ENCODE data around the gene CKS1B. TPM values are rescaled to one million over a fixed set of nuclear protein-coding genes. Genes with fewer than 3 reads are reported as not detected.
A peak's percentile ranks its signal among the peaks of the same experiment; 100 is the strongest.

Gene CKS1B
- total RNA-seq, 2 experiments from 2014 or later = 1.4 to 3.9 TPM

- ChIA-PET CTCF (interaction anchor here (0.6 to 0.7 kb wide), 2 partner anchors 12 to 22 kb away, joined by 3 read pairs; no protein-coding TSS in a partner anchor), POLR2A (interaction anchor here (0.7 to 10.7 kb wide), 8 partner anchors 10 to 163 kb away, joined by 3 to 189 read pairs (median 4); partner anchors contain the start of genes FLAD1, KRTCAP2, PBXIP1 and PYGO2)
- intact Hi-C loops (cut with DNase I, micrococcal nuclease) = no loop called here
- TF ChIP-seq CTCF (IDR thresholded peaks at IDR 0.05) = no peak
- ATAC-seq (ENCODE audit: poor library complexity) (no peak), DNase-seq (peak in 5 of 14 experiments; percentile 45 to 67 (median 59))
- Mint-ChIP-seq H3K4me3 (peak overlapping the region; percentile 91), H3K27ac (peak overlapping the region; percentile 92), H3K36me3 (ENCODE audit: low read depth) (peaks cover 36% of the 10 kb centered on the region), H3K27me3 (no peaks in the 10 kb centered on the region), H3K4me1 (ENCODE audit: low read depth) (peaks cover 81% of the 10 kb centered on the region), H3K9me3 (no peaks in the 10 kb centered on the region)
- H3K27ac ChIP-seq (ENCODE audit: low read depth in 1 of 2, low read length in 2 of 2) = peak overlapping the region; percentile 87 to 88
- no peaks in the 10 kb centered on the region for H3K27me3 ChIP-seq (ENCODE audit: control insufficient read depth in 1 of 2, insufficient read depth in 2 of 2, low read length in 2 of 2)
- H3K4me1 ChIP-seq (ENCODE audit: insufficient read depth, low read length) = peaks cover 99% of the 10 kb centered on the region
- peak overlapping the region; percentile 89 for H3K4me3 ChIP-seq (ENCODE audit: low read length)
- H3K36me3 ChIP-seq (ENCODE audit: insufficient read depth, low read length) = peaks cover 31% of the 10 kb centered on the region
- no peaks in the 10 kb centered on the region for H3K9me3 ChIP-seq (ENCODE audit: control insufficient read depth in 1 of 2, insufficient read depth in 1 of 2, low read length in 2 of 2)
Observed at GRCh38 chr1:155010211-155010918, 35.9 kb downstream of the CKS1B start.

- peaks cover 99% of the 10 kb centered on the region for H3K4me1 ChIP-seq (ENCODE audit: insufficient read depth, low read length)
- intact Hi-C loops (cut with DNase I, micrococcal nuclease) = no loop called here
- CTCF ChIA-PET = no interaction called here
- H3K4me3 ChIP-seq (ENCODE audit: low read length) = peak overlapping the region; percentile 89
- Mint-ChIP-seq H3K9me3 (no peaks in the 10 kb centered on the region), H3K4me3 (peak overlapping the region; percentile 91), H3K36me3 (ENCODE audit: low read depth) (peaks cover 42% of the 10 kb centered on the region), H3K27ac (peak overlapping the region; percentile 92), H3K27me3 (no peaks in the 10 kb centered on the region), H3K4me1 (ENCODE audit: low read depth) (peaks cover 81% of the 10 kb centered on the region)
- H3K36me3 ChIP-seq (ENCODE audit: insufficient read depth, low read length) = peaks cover 37% of the 10 kb centered on the region
- POLR2A ChIA-PET = interaction anchor here (0.7 to 10.7 kb wide), 8 partner anchors 11 to 162 kb away, joined by 3 to 189 read pairs (median 4); partner anchors contain the start of genes FLAD1, KRTCAP2, PBXIP1 and PYGO2
- H3K27me3 ChIP-seq (ENCODE audit: control insufficient read depth in 1 of 2, insufficient read depth in 2 of 2, low read length in 2 of 2) = no peaks in the 10 kb centered on the region
- ATAC-seq (ENCODE audit: poor library complexity) (no peak), DNase-seq (no peak)
- H3K27ac ChIP-seq (ENCODE audit: low read depth in 1 of 2, low read length in 2 of 2) = peak overlapping the region; percentile 87 to 88
- H3K9me3 ChIP-seq (ENCODE audit: control insufficient read depth in 1 of 2, insufficient read depth in 1 of 2, low read length in 2 of 2) = no peaks in the 10 kb centered on the region
- TF ChIP-seq CTCF (IDR thresholded peaks at IDR 0.05) = no peak
Observed at GRCh38 chr1:155011004-155011416, 36.5 kb downstream of the CKS1B start.

- Mint-ChIP-seq H3K27ac (peak overlapping the region; percentile 92), H3K4me3 (peak overlapping the region; percentile 91), H3K27me3 (no peaks in the 10 kb centered on the region), H3K4me1 (ENCODE audit: low read depth) (peaks cover 81% of the 10 kb centered on the region), H3K9me3 (no peaks in the 10 kb centered on the region), H3K36me3 (ENCODE audit: low read depth) (peaks cover 47% of the 10 kb centered on the region)
- Histone ChIP-seq H3K9me3 (ENCODE audit: control insufficient read depth in 1 of 2, insufficient read depth in 1 of 2, low read length in 2 of 2) (no peaks in the 10 kb centered on the region), H3K4me1 (ENCODE audit: insufficient read depth, low read length) (peaks cover 99% of the 10 kb centered on the region), H3K27me3 (ENCODE audit: control insufficient read depth in 1 of 2, insufficient read depth in 2 of 2, low read length in 2 of 2) (no peaks in the 10 kb centered on the region), H3K36me3 (ENCODE audit: insufficient read depth, low read length) (peaks cover 42% of the 10 kb centered on the region), H3K4me3 (ENCODE audit: low read length) (peak overlapping the region; percentile 89), H3K27ac (ENCODE audit: low read depth in 1 of 2, low read length in 2 of 2) (peak overlapping the region; percentile 87 to 88)
- DNase-seq = no peak
- ATAC-seq (ENCODE audit: poor library complexity) = no peak
- ChIA-PET POLR2A (interaction anchor here (1.1 to 10.7 kb wide), 7 partner anchors 12 to 124 kb away, joined by 3 to 189 read pairs (median 5); partner anchors contain the start of genes CKS1B, FLAD1, PBXIP1 and SHC1), CTCF (interaction anchor here (1.2 to 1.5 kb wide), 2 partner anchors 8 to 13 kb away, joined by 3 to 5 read pairs; no protein-coding TSS in a partner anchor)
- intact Hi-C loops (cut with DNase I, micrococcal nuclease) = no loop called here
- TF ChIP-seq CTCF (IDR thresholded peaks at IDR 0.05) = no peak
Observed at GRCh38 chr1:155011437-155012025, 37.0 kb downstream of the CKS1B start.

All from CD4-positive, alpha-beta T cell (primary cell).